Posterior vena cava (tissue), 2 donors: ENCODE data around the gene GATB. TPM values are rescaled to one million over a fixed set of nuclear protein-coding genes. Genes with fewer than 3 reads are reported as not detected.

Experiments
- DNase-seq: peaks from one replicate; pipeline ENCODE4 v3.0.0-alpha.2; 2020; ENCODE audit warnings: low spot score
- intact Hi-C, 2 donors: fragments of 100-400 bp; cut with DNase I; formaldehyde crosslinking; loops; one replicate each; pipeline versions ENCODE4 v1.14.1 to v1.14.2; 2022 to 2023
- total RNA-seq, 2 donors: library from RNA; stranded (reverse); fragmentation: NEBNext Ultra II Directional; extraction: Animal tissue kit (Norgen Biotek cat#: 25700); gene quantifications; one replicate each; pipeline ENCODE4 v1.2.1, GENCODE V29; 2021
- donor health status: DM: yes; HTN: yes; CAD: no.
- donor health status: DM: yes; HTN: yes; CAD: no.

Gene GATB
- total RNA-seq, 2 donors from 2014 or later = 11.2 to 14.2 TPM

GRCh38 chr4:151640381-151640780 lies 120.4 kb downstream of the GATB start:
- no peak for DNase-seq
- intact Hi-C loops = no loop called here

GRCh38 chr4:151638295-151638858 lies 122.4 kb downstream of the GATB start:
- no peak for DNase-seq
- intact Hi-C loops = no loop called here

DNA sequence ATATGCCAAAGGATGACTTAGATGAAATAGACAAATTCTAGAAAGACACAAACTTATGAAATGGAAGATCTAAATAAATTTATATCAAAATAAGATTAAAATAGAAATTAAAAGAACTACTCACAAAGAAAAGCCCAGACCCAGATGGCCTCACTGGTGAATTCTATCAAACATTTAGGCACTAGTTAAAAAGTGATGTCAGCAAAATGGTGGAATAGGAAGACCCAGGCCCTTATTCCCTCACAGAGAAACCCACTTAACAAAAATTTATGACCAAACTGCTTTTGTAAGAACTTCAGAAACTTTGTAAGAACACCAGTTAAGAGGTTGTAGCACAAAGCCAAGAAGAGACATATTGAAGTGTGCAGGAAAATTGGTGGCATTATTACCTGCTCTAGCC lies 129.5 kb downstream of the GATB start:
- DNase-seq = no peak
- intact Hi-C loops = no loop called here

DNA sequence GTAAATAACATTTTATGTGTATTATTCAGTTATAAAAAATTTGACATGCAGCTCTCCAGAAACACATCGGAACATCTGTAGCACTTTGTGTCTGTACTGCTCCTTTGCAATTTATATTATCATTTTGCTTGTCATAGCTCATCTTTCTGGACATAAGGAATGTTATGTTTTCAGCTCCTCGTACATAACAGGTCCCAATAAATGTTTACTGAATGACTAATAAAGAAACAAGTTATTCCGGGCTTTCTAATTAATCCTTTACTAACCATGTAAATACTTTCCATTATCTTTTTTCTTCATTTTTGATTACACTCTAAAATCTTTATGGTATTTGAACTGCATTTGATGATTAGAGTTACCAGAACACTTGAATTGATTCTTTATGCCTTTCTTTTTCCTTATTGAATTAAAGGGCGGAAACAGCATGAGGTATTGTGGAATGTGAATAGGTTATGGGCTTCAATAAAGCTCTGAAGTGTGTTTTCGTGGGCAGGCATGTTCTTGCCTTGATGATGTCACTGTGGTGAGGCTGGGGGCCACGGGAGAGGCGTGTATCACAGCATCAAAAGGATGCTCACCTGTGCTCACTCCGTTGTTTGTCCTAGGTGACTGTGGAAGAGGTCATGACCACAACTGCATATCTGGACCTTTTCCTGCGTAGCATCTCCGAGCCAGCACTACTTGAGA lies 131.6 kb downstream of the GATB start:
- intact Hi-C loops = no loop called here
- no peak for DNase-seq

DNA sequence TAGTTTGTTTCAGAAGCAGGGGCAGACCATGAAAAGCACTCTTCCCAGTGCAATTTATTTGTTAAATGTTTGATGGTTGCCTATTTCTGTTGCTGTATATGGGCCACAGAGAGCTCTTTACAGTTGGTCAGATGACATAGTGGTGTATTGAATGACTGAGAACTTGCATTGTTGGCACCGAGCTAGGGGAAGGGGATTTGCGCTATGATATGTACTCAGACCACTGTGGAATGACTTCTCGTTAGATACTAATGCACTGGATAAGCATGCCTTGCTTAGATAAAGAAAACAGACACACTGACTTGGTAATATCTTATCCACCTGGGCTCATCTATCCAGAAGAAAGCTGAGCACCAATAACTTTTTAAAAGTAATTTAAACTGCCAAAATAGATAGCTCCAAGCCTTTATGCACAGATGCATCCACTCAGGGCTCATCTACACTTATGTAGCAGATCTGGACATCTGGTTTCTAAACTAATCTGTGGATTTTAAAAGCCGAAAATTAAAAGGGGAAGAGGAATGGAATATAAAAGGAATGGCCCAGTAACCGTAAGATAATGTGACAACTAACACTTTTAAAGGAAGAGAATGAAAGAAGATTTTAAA lies 132.7 kb downstream of the GATB start:
- DNase-seq = no peak
- intact Hi-C loops = no loop called here

GRCh38 chr4:151627491-151627890 lies 133.3 kb downstream of the GATB start:
- intact Hi-C loops = no loop called here
- no peak for DNase-seq

- intact Hi-C loops = no loop called here
- no peak for DNase-seq
These were observed 134.1 kb downstream of the GATB start for GRCh38 chr4:151626751-151627150.

- intact Hi-C loops = no loop called here
- no peak for DNase-seq
These were observed 134.6 kb downstream of the GATB start for GRCh38 chr4:151626228-151626627.

DNA sequence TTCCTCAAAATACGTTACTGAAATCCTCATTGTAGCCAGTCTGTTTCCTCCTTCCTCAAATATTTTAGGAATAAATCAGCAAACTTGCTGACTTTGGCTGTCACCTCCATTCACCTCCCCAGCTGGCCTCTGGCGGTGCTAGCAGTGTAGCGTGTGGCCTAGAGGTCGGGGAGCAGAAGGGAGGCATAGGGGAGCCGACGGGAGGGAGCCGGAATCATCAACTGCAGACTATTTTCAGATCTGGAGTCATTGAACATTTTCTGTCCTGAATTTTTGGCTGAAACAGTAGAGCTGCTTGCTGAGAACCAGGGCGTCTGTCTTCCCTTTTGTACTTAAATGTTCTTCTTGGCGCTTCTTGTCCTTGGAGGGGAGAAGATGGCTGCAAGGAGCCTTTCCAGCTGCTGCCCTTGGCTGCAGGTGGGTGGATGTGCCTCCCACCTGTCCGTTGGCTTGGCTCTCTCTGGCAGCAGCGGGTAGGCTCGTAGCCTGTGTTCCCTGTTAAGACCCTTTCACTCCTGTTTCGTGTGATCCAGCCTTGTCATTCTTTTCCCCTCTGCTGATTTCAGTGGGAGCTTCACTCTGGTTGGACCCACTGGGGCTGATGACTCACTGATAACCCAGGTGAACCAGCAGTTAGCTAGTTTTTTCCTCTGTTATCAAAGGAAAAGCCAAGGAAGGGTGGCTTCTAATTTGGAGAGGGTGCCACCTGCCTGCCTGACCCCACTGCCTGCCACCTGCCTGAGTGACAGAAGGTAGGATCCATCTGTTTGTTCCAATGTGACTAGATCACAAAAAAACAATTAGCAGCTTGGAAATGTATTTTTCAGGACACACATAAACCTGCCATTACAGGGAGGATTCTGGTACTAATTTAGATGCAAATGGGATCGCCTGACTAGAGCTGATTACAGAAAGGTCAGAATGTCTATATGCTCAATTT lies 135.9 kb downstream of the GATB start:
- DNase-seq = peak; percentile 81
- intact Hi-C loops = no loop called here
